NCI-H526 (cell line): ENCODE results near the gene CMIP.
A peak's percentile ranks its signal among the peaks of the same experiment; 100 is the strongest.

ENCODE experiments used
- DNase-seq, 2 experiments: peaks; one replicate each; lab custom pipeline; 2025; lab: John Stamatoyannopoulos, UW

Gene CMIP

GRCh38 chr16:81607006-81607405 lies 162.4 kb downstream of the CMIP start:
- DNase-seq: no peak

DNA sequence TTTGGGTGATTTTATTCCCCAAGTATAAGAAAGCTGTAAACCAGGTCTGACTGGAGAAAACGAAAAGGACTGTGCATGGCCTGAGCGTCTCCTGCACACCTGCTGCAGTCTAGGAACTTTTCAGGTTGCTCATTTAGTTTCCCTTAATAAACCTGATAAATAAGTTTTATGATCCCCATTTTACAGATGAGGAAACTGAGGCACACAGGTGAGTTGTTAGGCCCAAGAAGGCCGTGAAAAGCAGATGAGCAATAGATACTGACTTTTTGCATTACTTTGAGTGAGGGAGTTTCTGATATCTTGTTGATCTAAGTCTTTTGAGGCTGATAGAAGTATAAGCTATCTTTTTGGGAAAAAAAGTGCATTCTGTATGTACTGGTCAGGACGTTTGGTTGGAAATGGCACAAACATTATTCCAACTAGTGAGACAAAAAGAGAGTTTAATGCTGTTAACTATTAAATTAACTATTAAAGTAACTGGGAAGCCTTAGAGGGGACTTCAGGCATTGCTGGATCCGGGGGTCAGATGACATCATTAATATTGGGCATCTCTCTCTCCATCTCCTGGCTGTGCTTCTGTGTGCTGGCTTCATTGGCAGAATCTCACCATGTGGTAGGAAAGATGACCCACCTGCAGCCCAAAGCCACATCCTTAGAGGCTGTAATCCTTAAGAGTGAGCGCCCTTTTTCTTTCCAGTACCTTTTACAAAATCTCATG lies 163.4 kb downstream of the CMIP start:
- no peak for DNase-seq

DNA sequence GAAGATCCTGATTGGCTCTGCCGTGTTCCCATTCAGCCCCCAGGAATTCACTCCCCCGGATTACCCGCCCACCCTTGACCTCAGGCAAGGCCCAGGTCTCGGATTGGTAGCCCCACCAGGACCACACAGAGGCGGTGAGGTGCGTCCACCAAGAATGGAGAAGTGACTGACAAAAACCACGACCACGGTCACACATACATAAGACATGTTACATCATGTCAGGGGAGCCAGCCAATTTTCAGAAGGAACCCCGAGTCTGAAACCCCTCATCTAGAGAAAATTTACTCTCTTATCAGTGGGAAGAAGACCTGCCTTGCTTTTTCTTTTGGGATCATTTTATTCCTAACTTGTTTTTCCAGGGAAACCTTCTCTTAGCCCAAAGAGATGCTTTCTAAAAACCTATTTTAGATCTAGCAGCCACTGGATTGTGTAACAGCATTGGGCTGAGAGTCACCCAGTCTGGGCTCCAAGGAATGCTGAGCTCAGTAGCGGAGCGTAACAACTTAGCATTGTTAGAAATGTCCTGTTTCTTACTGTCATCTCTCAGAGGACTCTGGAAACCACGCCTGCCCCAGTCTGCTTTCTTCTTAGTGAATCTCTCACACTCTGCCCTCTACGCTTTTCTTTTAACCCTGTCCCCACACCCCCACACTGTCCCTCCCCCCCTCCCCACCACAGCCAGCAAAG lies 164.1 kb downstream of the CMIP start:
- no peak for DNase-seq

- DNase-seq: no peak
Observed at GRCh38 chr16:81609323-81609892, 164.8 kb downstream of the CMIP start.

GRCh38 chr16:81610144-81610842 lies 165.7 kb downstream of the CMIP start:
- no peak for DNase-seq

GRCh38 chr16:81610936-81611335 lies 166.3 kb downstream of the CMIP start:
- DNase-seq: no peak

DNA sequence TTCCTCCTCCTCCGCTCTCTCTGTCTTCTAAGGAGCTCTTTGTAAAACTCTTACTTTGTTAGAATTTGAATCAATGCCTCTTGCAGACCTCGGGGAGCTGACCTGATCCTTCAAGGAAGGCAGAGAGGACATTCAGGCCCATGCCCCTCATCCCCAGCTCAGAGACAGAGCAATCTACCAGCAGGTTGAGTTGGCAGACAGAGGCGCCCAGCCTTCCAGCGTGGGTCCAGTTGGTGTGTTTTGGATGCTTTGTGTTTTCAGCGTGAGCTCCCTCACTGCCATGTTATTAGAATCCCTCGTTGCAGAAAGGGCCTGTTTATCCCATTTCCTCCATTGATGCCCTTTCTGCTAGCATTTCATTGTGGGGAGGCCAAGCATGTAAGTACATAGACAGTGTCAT lies 167.1 kb downstream of the CMIP start:
- DNase-seq: no peak

DNA sequence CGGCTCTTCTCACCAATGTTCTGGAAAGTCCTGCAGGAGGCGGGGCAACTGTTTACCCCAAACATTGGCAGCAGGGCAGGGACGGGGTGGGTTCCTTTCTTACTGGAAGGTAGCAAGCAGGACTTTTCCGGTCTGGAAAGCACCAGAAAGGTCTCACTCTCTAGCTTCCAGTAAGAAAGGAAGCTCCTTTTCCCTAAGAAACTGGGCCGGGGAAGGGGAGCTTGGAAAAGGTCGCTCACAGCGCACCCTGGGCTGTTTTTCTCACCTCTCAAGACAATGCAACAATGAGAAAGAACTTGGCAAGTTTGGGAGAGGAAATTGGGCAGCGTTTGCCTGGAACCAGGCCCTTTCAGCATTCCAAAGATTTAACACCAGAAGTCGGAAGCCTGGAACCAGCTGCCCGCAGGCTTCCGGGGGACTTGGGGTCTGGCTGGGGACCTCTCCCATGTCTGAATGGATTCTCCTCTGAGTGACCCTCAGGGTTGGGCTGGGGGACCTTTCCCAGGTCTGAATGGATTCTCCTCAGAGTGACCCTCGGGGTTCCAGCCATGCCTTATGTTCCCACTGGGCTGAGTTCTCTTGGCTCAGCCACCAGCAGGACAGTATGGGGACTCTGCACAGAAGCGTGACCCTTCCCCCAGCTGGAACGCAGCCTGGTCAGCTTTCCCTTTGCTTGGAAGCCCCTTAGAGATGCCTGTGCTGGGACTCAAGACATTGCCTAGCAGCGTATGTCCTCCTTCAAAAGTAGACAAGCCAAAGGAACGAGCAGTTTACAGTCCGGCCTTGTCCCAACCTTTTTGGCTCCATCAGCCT lies 167.9 kb downstream of the CMIP start:
- DNase-seq: no peak

- no peak for DNase-seq
Observed at GRCh38 chr16:81614171-81614570, 169.6 kb downstream of the CMIP start.

- DNase-seq: no peak
Observed at GRCh38 chr16:81614654-81615359, 170.2 kb downstream of the CMIP start.

DNA sequence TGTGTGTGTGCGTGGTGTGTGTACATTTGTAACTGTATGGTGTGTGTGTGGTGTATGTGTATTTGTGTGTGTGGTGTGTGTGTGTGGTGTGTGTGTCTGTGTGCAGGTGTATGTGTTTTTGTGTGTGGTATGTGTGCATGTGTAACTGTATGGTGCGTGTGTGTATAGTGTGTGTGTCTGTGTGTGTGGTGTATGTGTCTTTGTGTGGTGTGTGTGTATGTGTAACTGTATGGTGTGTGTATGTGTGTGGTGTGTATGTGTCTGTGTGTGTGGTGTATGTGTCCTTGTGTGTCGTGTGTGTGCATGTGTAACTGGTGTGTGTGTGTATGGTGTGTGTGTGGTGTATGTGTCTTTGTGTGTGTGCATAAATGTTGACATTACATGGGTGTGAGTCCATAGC lies 170.8 kb downstream of the CMIP start:
- no peak for DNase-seq

GRCh38 chr16:81615833-81616232 lies 171.2 kb downstream of the CMIP start:
- no peak for DNase-seq

GRCh38 chr16:81616321-81617020 lies 171.9 kb downstream of the CMIP start:
- no peak for DNase-seq

- no peak for DNase-seq
Observed at GRCh38 chr16:81617021-81617346, 172.4 kb downstream of the CMIP start.

- DNase-seq: no peak
Observed at GRCh38 chr16:81618187-81618586, 173.6 kb downstream of the CMIP start.

DNA sequence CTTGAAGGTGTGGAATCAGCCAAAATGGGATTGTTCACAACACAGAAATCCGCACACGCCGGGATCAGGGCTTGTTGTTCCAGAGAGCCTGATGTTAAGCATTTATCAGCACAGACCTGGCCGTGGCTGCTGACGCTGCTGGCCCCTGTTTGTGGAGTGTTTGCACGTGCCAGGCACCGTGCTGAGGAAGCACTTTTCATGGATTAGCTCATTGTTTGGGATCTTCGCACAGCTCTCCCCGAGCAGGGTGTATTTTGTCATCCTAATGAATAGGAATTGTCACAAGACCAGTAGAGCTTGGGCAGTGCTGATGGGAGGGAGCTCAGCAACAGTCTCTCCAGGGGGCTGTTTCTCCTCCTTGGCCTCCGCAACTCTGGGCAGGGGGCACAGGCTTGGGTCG lies 174.1 kb downstream of the CMIP start:
- DNase-seq: no peak

DNA sequence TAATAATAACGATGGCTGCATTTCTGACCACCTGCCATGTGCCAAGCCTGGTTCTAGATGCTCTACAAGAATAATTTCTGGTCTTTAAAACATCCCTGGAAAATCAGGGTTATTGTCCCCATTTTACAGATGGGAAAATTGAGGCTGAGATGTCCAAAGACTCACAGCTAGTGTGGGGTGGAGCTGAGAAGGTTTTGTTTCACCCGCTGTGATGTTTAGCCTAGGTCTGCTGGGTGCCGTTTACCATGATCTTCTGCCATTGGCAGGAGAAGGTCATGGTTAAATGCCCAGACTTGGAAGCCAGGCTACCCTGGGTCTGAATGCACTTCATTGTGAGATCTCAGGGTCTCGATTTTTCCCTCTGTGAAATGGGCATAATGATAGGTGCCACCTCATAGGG lies 175.4 kb downstream of the CMIP start:
- DNase-seq: no peak

- no peak for DNase-seq
Observed at GRCh38 chr16:81620796-81621195, 176.2 kb downstream of the CMIP start.

DNA sequence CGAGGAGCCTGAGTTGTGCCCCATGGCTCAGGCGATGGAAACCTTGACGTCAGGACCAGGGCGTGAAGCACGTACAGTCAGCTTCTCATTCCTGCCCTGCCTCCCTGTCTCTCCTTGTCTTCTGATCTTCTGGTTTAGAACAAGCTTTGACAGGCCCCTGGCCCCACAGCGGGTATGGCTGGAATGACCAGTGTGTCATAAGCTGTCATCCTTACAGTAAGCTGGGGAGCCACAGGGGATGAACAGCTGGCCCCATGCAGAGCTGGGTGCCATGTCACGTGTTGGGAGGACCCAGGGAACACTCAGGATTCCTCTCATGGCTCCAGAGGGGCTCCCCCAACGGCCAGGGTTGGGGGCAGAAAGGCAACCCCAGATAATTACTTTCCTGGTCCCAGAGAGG lies 176.9 kb downstream of the CMIP start:
- no peak for DNase-seq

- peak; percentile 8 to 35 for DNase-seq
Observed at GRCh38 chr16:81623365-81624102, 178.9 kb downstream of the CMIP start.
